OCI-LY1 (cell line): ENCODE measurements around the gene GLIPR2.

Source experiments
- EZH2 ChIP-seq: fragments of 200-600 bp; sonication (generic), shearing (Covaris generic); IDR thresholded peaks from 2 replicates; pipeline ENCODE4 v1.8.0; 2017; ENCODE audit warnings: borderline replicate concordance, mixed run types, mild to moderate bottlenecking, antibody characterized with exemption, low read length, moderate library complexity, mixed read lengths
- TF ChIP-seq, protein P1 (sequence below): fragments of 200-600 bp; sonication (generic), shearing (Covaris generic); IDR thresholded peaks from 2 replicates; pipeline ENCODE4 v1.5.1; 2017; ENCODE audit warnings: mild to moderate bottlenecking, antibody characterized with exemption, low read length, moderate library complexity, mixed read lengths

DNA sequence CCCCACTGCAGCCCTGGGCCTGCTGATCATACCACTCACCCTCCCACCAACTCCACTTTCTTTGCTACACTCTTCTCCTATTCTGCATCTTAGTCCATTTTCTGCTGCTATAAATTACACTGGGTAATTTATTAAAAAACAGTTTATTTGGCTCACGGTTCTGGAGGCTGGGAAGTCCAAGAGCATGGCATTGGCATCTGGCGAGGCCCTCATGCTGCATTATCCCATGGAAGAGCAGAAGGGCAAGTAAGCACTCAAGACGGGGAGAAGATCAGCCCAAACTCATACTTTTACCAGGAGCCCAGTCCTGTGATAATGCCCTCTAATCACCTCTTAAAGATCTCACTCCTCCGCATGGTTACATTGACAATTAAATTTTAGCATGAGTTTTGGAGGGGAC lies 9.4 kb downstream of the GLIPR2 start:
- TF ChIP-seq, protein P1, sequence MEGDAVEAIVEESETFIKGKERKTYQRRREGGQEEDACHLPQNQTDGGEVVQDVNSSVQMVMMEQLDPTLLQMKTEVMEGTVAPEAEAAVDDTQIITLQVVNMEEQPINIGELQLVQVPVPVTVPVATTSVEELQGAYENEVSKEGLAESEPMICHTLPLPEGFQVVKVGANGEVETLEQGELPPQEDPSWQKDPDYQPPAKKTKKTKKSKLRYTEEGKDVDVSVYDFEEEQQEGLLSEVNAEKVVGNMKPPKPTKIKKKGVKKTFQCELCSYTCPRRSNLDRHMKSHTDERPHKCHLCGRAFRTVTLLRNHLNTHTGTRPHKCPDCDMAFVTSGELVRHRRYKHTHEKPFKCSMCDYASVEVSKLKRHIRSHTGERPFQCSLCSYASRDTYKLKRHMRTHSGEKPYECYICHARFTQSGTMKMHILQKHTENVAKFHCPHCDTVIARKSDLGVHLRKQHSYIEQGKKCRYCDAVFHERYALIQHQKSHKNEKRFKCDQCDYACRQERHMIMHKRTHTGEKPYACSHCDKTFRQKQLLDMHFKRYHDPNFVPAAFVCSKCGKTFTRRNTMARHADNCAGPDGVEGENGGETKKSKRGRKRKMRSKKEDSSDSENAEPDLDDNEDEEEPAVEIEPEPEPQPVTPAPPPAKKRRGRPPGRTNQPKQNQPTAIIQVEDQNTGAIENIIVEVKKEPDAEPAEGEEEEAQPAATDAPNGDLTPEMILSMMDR = no peak
- TF ChIP-seq EZH2 = no peak
